OCI-LY1 (cell line): Measurements from ENCODE around the gene C1QTNF6.

Experiments
- H2AFZ ChIP-seq: fragments of 200-600 bp; sonication (generic), shearing (Covaris generic); 2 replicates; pipeline ENCODE4 v1.6.0; 2014; ENCODE audit warnings: antibody characterized with exemption, mild to moderate bottlenecking, low read length
- H3F3A ChIP-seq: fragments of 200-600 bp; sonication (generic), shearing (Covaris generic); 2 replicates; pipeline ENCODE4 v1.6.0; 2014; ENCODE audit warnings: mild to moderate bottlenecking, antibody characterized with exemption, low read length, moderate library complexity; ENCODE audit not compliant: insufficient read depth
- H3K27ac ChIP-seq: fragments of 200-600 bp; sonication (generic); 2 replicates; pipeline ENCODE4 v1.5.1; 2014; ENCODE audit warnings: low read length, mixed run types, mild to moderate bottlenecking, low read depth; ENCODE audit not compliant: poor library complexity, severe bottlenecking
- H3K27me3 ChIP-seq: fragments of 200-600 bp; sonication (generic); 2 replicates; pipeline ENCODE4 v1.6.0; 2014; ENCODE audit warnings: antibody characterized with exemption, mild to moderate bottlenecking, low read length, moderate library complexity; ENCODE audit not compliant: insufficient read depth
- H3K36me3 ChIP-seq: fragments of 200-600 bp; sonication (generic); 2 replicates; pipeline ENCODE4 v1.6.1; 2014; ENCODE audit warnings: mild to moderate bottlenecking, antibody characterized with exemption, low read length, moderate library complexity, mixed read lengths; ENCODE audit not compliant: insufficient read depth
- H3K4me1 ChIP-seq: fragments of 200-600 bp; sonication (generic); 2 replicates; pipeline ENCODE4 v1.5.1; 2014; ENCODE audit warnings: mild to moderate bottlenecking, low read length, moderate library complexity; ENCODE audit not compliant: insufficient read depth, severe bottlenecking
- H3K4me2 ChIP-seq: fragments of 200-600 bp; sonication (generic), shearing (Covaris generic); 2 replicates; pipeline ENCODE4 v1.6.1; 2014; ENCODE audit warnings: low read length
- H3K4me3 ChIP-seq: fragments of 200-600 bp; sonication (generic); 2 replicates; pipeline ENCODE4 v1.5.1; 2014; ENCODE audit warnings: low read length, low read depth, mild to moderate bottlenecking, mixed read lengths; ENCODE audit not compliant: poor library complexity, severe bottlenecking
- H3K79me2 ChIP-seq: fragments of 200-600 bp; shearing (Covaris generic); 2 replicates; pipeline ENCODE4 v1.6.1; 2016; ENCODE audit warnings: mixed run types, low read length, mixed read lengths; ENCODE audit not compliant: insufficient read depth
- H3K9ac ChIP-seq: fragments of 200-600 bp; sonication (generic), shearing (Covaris generic); 2 replicates; pipeline ENCODE4 v1.6.1; 2014; ENCODE audit warnings: mild to moderate bottlenecking, low read length, mixed read lengths
- H3K9me2 ChIP-seq: fragments of 200-600 bp; sonication (generic), shearing (Covaris generic); 2 replicates; pipeline ENCODE4 v1.6.1; 2014; ENCODE audit warnings: low read depth, mild to moderate bottlenecking, low read length, mixed read lengths
- H3K9me3 ChIP-seq: fragments of 200-600 bp; shearing (Covaris generic); 2 replicates; pipeline ENCODE4 v1.6.1; 2014; ENCODE audit warnings: low read length, mixed read lengths
- H4K20me1 ChIP-seq: fragments of 200-600 bp; sonication (generic), shearing (Covaris generic); 2 replicates; pipeline ENCODE4 v1.6.0; 2016; ENCODE audit warnings: mild to moderate bottlenecking, low read length; ENCODE audit not compliant: insufficient read depth
- EZH2 ChIP-seq: fragments of 200-600 bp; sonication (generic), shearing (Covaris generic); IDR thresholded peaks from 2 replicates; pipeline ENCODE4 v1.8.0; 2017; ENCODE audit warnings: borderline replicate concordance, mixed run types, mild to moderate bottlenecking, antibody characterized with exemption, low read length, moderate library complexity, mixed read lengths
- TF ChIP-seq, protein P1 (sequence below): fragments of 200-600 bp; sonication (generic), shearing (Covaris generic); IDR thresholded peaks from 2 replicates; pipeline ENCODE4 v1.5.1; 2017; ENCODE audit warnings: mild to moderate bottlenecking, antibody characterized with exemption, low read length, moderate library complexity, mixed read lengths

The C1QTNF6 gene

DNA sequence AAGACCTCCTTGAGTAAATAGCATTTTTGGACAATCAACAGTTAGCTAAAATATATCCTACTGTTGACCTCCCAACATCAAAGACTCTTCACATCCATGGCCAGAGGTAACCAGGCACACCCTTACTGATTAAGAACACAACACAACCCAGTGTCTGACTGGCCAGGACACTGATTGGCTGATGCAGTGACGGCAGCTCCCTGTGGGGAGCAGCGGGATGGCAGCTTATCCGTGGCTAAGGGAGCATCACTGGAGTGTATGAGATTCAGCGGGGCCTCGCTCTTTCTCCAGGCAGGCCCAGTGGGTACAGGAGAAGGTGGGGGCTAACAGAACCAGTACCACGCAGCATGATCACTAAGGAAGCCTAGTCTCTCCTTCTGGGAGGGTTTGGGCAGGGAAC is 28.0 kb downstream of the C1QTNF6 start:
- TF ChIP-seq, protein P1, sequence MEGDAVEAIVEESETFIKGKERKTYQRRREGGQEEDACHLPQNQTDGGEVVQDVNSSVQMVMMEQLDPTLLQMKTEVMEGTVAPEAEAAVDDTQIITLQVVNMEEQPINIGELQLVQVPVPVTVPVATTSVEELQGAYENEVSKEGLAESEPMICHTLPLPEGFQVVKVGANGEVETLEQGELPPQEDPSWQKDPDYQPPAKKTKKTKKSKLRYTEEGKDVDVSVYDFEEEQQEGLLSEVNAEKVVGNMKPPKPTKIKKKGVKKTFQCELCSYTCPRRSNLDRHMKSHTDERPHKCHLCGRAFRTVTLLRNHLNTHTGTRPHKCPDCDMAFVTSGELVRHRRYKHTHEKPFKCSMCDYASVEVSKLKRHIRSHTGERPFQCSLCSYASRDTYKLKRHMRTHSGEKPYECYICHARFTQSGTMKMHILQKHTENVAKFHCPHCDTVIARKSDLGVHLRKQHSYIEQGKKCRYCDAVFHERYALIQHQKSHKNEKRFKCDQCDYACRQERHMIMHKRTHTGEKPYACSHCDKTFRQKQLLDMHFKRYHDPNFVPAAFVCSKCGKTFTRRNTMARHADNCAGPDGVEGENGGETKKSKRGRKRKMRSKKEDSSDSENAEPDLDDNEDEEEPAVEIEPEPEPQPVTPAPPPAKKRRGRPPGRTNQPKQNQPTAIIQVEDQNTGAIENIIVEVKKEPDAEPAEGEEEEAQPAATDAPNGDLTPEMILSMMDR: no peak
- no peak for TF ChIP-seq EZH2
- H3K4me1 ChIP-seq: no peaks in the 10 kb centered on the region
- H3K4me2 ChIP-seq: no peak overlapping the region
- peaks cover 6% of the 10 kb centered on the region; the same call in 1 of the 2 replicates for H3K36me3 ChIP-seq
- no peak overlapping the region for H3K9ac ChIP-seq
- H3K9me2 ChIP-seq: no peaks in the 10 kb centered on the region
- no peak overlapping the region for H3K4me3 ChIP-seq
- no peaks in the 10 kb centered on the region for H4K20me1 ChIP-seq
- H3K27me3 ChIP-seq: peaks cover 26% of the 10 kb centered on the region; the same call in 1 of the 2 replicates
- H3K27ac ChIP-seq: no peak overlapping the region
- no peaks in the 10 kb centered on the region for H3F3A ChIP-seq
- H3K9me3 ChIP-seq: peaks cover 8% of the 10 kb centered on the region
- no peak overlapping the region for H2AFZ ChIP-seq
- no peaks in the 10 kb centered on the region for H3K79me2 ChIP-seq

DNA sequence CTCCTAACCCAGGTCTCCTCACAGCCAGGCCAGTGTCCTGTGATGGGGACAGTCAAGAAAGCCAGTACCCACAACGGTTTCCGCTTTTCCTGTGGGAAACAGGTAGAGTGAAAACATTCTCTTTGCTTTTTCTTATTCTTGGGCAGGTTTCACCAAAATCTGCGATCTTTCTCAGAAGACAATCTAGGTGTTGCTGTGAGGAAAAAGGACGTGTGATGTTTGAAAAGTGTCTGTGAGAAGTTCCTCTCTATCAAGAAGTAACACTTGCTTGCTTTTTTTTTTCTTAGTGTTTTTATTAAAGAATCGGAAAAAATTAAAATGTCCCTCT is 29.1 kb downstream of the C1QTNF6 start:
- Histone ChIP-seq H3K27ac (no peak overlapping the region), H3K27me3 (peaks cover 26% of the 10 kb centered on the region; the same call in 1 of the 2 replicates), H3K9me2 (no peaks in the 10 kb centered on the region), H3K4me1 (no peaks in the 10 kb centered on the region), H3K4me2 (no peak overlapping the region), H3K9ac (no peak overlapping the region), H3K36me3 (peaks cover 6% of the 10 kb centered on the region; the same call in 1 of the 2 replicates), H3F3A (no peaks in the 10 kb centered on the region), H4K20me1 (no peaks in the 10 kb centered on the region), H3K9me3 (peaks cover 8% of the 10 kb centered on the region), H2AFZ (no peak overlapping the region), H3K79me2 (no peaks in the 10 kb centered on the region), H3K4me3 (no peak overlapping the region)
- TF ChIP-seq, protein P1: no peak
- TF ChIP-seq EZH2: no peak

DNA sequence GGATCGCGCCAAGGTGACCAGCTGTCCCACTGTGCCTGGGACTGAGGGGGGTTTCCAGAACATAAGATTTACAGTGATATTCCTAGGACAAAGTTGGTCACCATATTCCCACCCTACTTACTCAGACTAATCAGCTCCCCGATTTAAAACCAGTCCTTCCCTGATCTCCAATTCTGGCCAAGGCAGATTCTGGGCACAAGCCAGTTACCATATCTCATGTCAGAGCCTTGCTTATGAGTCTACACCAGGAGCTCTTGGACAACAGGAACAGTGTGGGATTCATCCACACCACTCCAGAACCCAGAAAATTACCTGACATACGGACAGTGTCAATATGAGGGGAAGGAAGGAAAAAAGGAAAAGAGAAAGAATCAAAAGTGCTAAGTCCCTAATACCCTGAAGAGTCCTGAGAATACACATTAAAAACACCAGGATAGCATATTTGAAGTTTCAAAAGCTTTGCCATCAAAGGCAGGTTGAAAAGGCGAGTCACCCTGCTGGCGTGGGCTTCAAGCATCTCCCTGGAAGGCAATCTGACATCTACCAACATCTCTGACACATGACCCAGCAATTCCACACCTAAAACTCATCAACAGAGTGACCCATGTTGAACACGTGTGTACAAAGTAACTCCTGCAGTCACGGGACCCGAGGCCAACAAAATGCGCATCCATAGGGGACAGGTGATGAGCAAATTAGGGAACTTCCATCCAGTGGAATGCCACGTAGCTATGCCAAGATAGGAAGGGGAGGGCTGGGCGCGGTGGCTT is 30.3 kb downstream of the C1QTNF6 start:
- H3K36me3 ChIP-seq: peaks cover 6% of the 10 kb centered on the region; the same call in 1 of the 2 replicates
- no peaks in the 10 kb centered on the region for H3K79me2 ChIP-seq
- H3F3A ChIP-seq: no peaks in the 10 kb centered on the region
- TF ChIP-seq, protein P1: no peak
- no peak for TF ChIP-seq EZH2
- no peaks in the 10 kb centered on the region for H3K4me1 ChIP-seq
- no peak overlapping the region for H3K27ac ChIP-seq
- H3K9me2 ChIP-seq: no peaks in the 10 kb centered on the region
- no peak overlapping the region for H3K9ac ChIP-seq
- no peak overlapping the region for H3K4me3 ChIP-seq
- H3K27me3 ChIP-seq: peaks cover 24% of the 10 kb centered on the region; the same call in 1 of the 2 replicates
- H4K20me1 ChIP-seq: no peaks in the 10 kb centered on the region
- no peak overlapping the region for H3K4me2 ChIP-seq
- peaks cover 8% of the 10 kb centered on the region for H3K9me3 ChIP-seq
- no peak overlapping the region for H2AFZ ChIP-seq
